ENCODE data around the gene ZNF540.

The ZNF540 gene
- 6.6 to 17.5 (median 10.5) reads per million in 3 donors for total RNA-seq

DNA sequence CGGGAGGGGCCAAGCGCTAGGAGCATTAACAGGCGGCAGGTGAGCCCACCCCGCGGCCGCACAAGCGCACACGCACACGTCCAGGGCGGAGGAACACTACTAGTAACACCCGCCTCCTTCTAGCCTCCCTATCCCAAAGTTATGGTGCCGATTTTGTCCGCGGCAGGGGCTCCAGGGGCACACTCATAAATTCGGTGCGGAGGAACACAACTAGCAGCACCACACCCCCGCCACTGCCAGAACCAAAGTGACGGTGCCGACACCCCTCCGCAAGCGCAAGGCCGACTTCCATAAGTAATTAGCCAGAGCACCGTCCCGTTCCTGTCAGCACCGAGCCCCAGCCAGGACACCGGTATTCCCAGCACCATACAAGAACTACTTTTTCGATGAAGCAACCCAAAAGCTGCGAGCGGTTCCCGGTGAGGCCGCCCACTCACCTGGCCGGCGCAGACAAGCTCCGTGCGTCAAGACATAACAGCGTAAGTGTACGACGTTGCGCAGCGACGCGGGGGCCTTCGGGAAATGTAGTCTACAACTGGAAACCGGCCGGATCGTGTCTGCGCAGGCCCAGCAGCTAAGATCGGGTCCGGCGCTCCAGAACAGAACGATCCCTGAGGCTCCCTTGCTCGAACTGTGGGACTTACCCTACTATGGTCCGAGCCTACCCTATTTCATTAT is at the start of gene ZNF540, which contains the start of gene ZNF571:
Gene ZNF540, plus strand, starts transcription at position 573 of the 678 bp plus-strand sequence. CDS start 3,572 bp downstream, outside the sequence.
Gene ZNF571, minus strand, starts transcription at position 489 of the 678 bp plus-strand sequence. CDS start 8,116 bp downstream, outside the sequence.
- peak within 1 kb of the TSS; percentile 71 for H3K4me3 ChIP-seq (ENCODE audit: insufficient read depth, low read depth, low read length, poor library complexity, severe bottlenecking)
- DNase-seq: peak; percentile 75 to 84 (median 82)
- H3K27ac ChIP-seq (ENCODE audit: insufficient read depth, low read length, poor library complexity, severe bottlenecking): peak within 1 kb of the TSS; percentile 93
- H3K4me1 ChIP-seq (ENCODE audit: control insufficient read depth, insufficient read depth, low read length, poor library complexity, severe bottlenecking): peaks cover 6% of the 10 kb centered on the region
- no peaks in the 10 kb centered on the region for H3K27me3 ChIP-seq (replicated peaks; ENCODE audit: control insufficient read depth, insufficient read depth, low read length, poor library complexity, severe bottlenecking)
- H3K36me3 ChIP-seq (ENCODE audit: control insufficient read depth, insufficient read depth, low read length): peaks cover 11% of the 10 kb centered on the region
- H3K9me3 ChIP-seq (ENCODE audit: control insufficient read depth, low read length): peaks cover 4% of the 10 kb centered on the region

DNA sequence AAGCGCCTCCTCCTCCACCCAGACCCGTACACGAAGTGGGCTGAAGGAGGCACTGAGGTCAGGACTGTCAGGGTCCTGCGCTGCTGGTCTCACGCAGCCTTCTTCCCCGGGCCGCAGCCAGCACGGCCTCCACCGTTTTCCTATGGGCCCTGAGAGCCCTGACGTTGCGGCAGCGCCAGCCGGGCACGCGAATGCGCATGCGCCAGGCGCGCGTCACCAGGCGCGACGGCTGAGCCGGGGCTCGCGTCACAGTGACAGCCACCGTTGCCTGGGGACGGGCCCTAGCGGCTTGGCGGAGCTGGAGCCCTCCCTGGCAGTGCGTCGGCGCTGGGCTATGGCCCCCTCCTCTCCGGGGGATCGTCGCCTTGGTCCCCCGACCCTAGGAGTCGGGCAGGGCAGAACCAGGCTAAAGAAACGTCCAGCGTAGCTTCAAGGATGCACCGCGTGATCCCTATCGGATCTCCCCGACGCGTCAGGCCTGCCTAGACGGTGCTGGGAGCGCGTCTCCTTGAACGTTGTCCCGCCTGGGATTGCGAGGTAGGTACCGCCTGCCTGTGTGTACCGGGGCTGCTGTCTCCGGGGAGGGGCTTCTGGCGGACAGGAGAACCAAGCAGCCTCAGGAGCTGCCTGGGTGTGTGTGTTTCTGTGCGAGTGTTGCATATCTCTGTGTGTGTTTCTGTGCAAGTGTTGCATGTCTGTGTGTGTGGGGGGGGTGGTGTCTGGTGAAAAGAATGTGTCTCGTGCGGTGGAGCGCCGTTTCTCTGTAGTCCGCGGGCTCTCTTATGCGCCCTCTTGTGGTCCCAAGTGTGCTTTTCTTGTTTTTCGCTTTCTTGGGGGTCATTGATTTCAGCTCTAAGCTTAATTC is 43.3 kb upstream of the ZNF540 start:
- no peaks in the 10 kb centered on the region for H3K36me3 ChIP-seq (ENCODE audit: control insufficient read depth, insufficient read depth, low read length)
- no peaks in the 10 kb centered on the region for H3K4me1 ChIP-seq (ENCODE audit: control insufficient read depth, insufficient read depth, low read length, poor library complexity, severe bottlenecking)
- peak overlapping the region; percentile 53 for H3K4me3 ChIP-seq (ENCODE audit: insufficient read depth, low read depth, low read length, poor library complexity, severe bottlenecking)
- peak; percentile 11 to 47 (median 36) for DNase-seq
- H3K9me3 ChIP-seq (ENCODE audit: control insufficient read depth, low read length): peaks cover 59% of the 10 kb centered on the region
- H3K27ac ChIP-seq (ENCODE audit: insufficient read depth, low read length, poor library complexity, severe bottlenecking): peak overlapping the region; percentile 43
- no peaks in the 10 kb centered on the region for H3K27me3 ChIP-seq (replicated peaks; ENCODE audit: control insufficient read depth, insufficient read depth, low read length, poor library complexity, severe bottlenecking)

DNA sequence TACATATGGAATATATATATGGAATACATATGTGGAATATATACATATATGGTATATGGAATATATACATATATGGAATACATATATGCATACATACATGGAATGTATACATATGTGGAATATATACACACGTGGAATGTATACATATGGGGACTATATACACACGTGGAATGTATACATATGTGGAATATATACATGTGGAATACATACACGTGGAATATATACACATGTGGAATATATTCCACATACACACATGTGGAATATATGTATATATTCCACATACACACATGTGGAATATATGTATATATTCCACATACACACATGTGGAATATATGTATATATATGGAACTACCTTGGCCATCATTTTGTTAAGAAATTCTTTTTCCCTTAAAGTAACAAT is 31.2 kb upstream of the ZNF540 start:
- Histone ChIP-seq H3K4me1 (ENCODE audit: control insufficient read depth, insufficient read depth, low read length, poor library complexity, severe bottlenecking) (no peaks in the 10 kb centered on the region), H3K27ac (ENCODE audit: insufficient read depth, low read length, poor library complexity, severe bottlenecking) (no peak overlapping the region), H3K9me3 (ENCODE audit: control insufficient read depth, low read length) (peaks cover 82% of the 10 kb centered on the region), H3K4me3 (ENCODE audit: insufficient read depth, low read depth, low read length, poor library complexity, severe bottlenecking) (no peak overlapping the region), H3K36me3 (ENCODE audit: control insufficient read depth, insufficient read depth, low read length) (peaks cover 24% of the 10 kb centered on the region), H3K27me3 (replicated peaks; ENCODE audit: control insufficient read depth, insufficient read depth, low read length, poor library complexity, severe bottlenecking) (no peaks in the 10 kb centered on the region)
- DNase-seq: no peak

DNA sequence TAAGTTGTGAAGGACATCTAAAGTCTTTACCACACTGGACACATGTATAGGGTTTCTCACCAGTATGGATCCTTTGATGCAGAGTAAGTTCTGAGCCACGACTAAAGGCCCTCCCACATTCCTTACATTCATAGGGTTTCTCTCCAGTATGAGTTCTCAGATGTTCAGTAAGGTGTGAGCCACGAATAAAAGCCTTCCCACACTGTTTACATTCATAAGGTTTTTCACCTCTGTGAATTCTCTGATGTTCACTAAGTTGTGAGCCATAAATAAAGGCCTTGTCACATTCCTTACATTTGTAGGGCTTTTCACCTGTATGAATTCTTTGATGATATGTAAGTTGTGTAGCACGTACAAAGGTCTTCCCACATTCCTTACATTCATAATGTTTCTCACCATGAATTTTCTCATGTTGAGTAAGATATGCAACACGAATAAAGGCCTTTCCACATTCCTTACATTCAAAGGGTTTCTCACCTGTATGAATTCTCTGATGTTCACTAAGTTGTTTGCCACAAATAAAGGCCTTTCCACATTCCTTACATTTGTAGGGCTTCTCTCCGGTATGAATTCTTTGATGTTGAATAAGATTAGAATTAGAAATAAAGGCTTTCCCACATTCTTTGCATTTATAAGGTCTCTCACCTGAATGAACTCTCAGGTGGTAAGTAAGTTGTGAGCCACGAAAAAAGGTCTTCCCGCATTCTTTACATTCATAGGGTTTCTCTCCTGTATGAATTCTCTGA is 29.9 kb upstream of the ZNF540 start:
- no peak overlapping the region for H3K27ac ChIP-seq (ENCODE audit: insufficient read depth, low read length, poor library complexity, severe bottlenecking)
- no peaks in the 10 kb centered on the region for H3K4me1 ChIP-seq (ENCODE audit: control insufficient read depth, insufficient read depth, low read length, poor library complexity, severe bottlenecking)
- DNase-seq: no peak
- no peaks in the 10 kb centered on the region for H3K27me3 ChIP-seq (replicated peaks; ENCODE audit: control insufficient read depth, insufficient read depth, low read length, poor library complexity, severe bottlenecking)
- no peak overlapping the region for H3K4me3 ChIP-seq (ENCODE audit: insufficient read depth, low read depth, low read length, poor library complexity, severe bottlenecking)
- peaks cover 77% of the 10 kb centered on the region for H3K9me3 ChIP-seq (ENCODE audit: control insufficient read depth, low read length)
- peaks cover 31% of the 10 kb centered on the region for H3K36me3 ChIP-seq (ENCODE audit: control insufficient read depth, insufficient read depth, low read length)

DNA sequence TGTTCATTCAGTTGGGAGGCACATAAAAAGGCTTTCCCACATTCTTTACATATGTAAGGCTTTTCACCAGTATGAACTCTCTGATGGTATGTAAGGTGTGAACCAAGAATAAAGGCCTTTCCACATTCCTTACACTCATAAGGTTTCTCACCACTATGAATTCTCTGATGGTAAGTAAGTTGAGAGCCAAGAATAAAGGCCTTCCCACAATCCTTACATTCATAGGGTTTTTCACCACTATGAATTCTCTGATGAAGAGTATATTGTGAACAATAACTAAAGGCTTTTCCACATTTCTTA is 29.4 kb upstream of the ZNF540 start:
- H3K4me1 ChIP-seq (ENCODE audit: control insufficient read depth, insufficient read depth, low read length, poor library complexity, severe bottlenecking): no peaks in the 10 kb centered on the region

DNA sequence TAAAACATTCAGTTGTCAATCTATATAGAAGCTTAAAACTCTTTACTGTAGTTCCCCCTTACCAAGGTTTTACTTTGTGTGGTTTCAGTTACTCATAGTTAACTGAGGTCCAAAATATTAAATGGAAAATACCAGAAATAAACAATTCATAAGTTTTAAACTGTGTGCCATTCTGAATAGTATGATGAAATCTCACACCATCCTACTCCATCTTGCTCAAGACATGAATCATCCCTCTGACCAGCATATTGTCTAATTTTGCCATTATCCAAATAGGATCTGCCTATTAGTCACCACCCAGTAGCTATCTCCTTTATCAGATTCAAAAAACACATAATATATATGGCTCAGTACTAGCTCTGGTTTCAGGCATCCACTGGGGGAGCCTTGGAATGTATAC is 22.5 kb upstream of the ZNF540 start:
- H3K9me3 ChIP-seq (ENCODE audit: control insufficient read depth, low read length): peaks cover 32% of the 10 kb centered on the region
- no peaks in the 10 kb centered on the region for H3K27me3 ChIP-seq (replicated peaks; ENCODE audit: control insufficient read depth, insufficient read depth, low read length, poor library complexity, severe bottlenecking)
- no peak overlapping the region for H3K27ac ChIP-seq (ENCODE audit: insufficient read depth, low read length, poor library complexity, severe bottlenecking)
- peaks cover 35% of the 10 kb centered on the region for H3K36me3 ChIP-seq (ENCODE audit: control insufficient read depth, insufficient read depth, low read length)
- H3K4me3 ChIP-seq (ENCODE audit: insufficient read depth, low read depth, low read length, poor library complexity, severe bottlenecking): no peak overlapping the region
- no peaks in the 10 kb centered on the region for H3K4me1 ChIP-seq (ENCODE audit: control insufficient read depth, insufficient read depth, low read length, poor library complexity, severe bottlenecking)
- no peak for DNase-seq

More for the DNA sequence above, 29.4 kb upstream of the ZNF540 start:
- Histone ChIP-seq H3K9me3 (ENCODE audit: control insufficient read depth, low read length) (peaks cover 81% of the 10 kb centered on the region), H3K4me3 (ENCODE audit: insufficient read depth, low read depth, low read length, poor library complexity, severe bottlenecking) (no peak overlapping the region), H3K27me3 (replicated peaks; ENCODE audit: control insufficient read depth, insufficient read depth, low read length, poor library complexity, severe bottlenecking) (no peaks in the 10 kb centered on the region), H3K27ac (ENCODE audit: insufficient read depth, low read length, poor library complexity, severe bottlenecking) (no peak overlapping the region), H3K36me3 (ENCODE audit: control insufficient read depth, insufficient read depth, low read length) (peaks cover 35% of the 10 kb centered on the region)
- DNase-seq: no peak

DNA sequence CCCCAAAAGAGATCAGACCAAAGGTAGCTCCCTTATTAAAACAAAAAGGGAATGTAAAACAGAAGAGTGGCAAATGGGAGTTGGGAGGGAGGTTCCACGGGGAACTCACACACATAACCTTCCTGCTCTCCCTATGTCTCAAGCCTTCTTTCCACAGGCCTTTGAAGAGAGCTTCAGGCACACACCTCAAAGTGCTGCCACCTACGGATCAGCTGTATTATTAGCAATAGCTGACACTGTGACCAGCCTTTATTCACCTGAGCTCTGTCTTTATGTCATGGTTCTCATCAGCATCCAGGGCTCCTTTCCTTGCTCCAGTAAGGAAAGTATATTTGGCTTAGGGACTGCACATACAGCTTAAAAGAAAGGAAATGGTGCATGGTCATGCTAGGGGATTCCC is 11.3 kb upstream of the ZNF540 start:
- H3K4me1 ChIP-seq (ENCODE audit: control insufficient read depth, insufficient read depth, low read length, poor library complexity, severe bottlenecking): no peaks in the 10 kb centered on the region
- H3K4me3 ChIP-seq (ENCODE audit: insufficient read depth, low read depth, low read length, poor library complexity, severe bottlenecking): no peak overlapping the region
- H3K27me3 ChIP-seq (replicated peaks; ENCODE audit: control insufficient read depth, insufficient read depth, low read length, poor library complexity, severe bottlenecking): no peaks in the 10 kb centered on the region
- no peak for DNase-seq
- H3K36me3 ChIP-seq (ENCODE audit: control insufficient read depth, insufficient read depth, low read length): peaks cover 81% of the 10 kb centered on the region
- H3K9me3 ChIP-seq (ENCODE audit: control insufficient read depth, low read length): peaks cover 14% of the 10 kb centered on the region
- no peak overlapping the region for H3K27ac ChIP-seq (ENCODE audit: insufficient read depth, low read length, poor library complexity, severe bottlenecking)

DNA sequence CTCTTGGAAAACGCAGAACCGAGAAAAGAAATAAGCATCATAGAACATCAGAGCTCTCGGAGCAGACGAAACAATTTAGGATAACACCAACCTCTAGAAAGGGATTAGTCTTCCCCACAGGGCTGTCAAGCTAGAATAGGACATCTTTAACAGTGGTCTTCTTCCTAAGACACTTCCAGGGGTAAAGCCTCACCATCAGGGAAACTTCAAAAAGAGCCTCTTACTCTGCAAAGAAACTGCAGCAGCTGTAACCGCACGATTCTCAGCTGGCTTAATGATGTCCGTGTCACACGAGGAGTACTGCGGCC is 726 bp upstream of the ZNF540 start:
- peak overlapping the region; percentile 71 for H3K4me3 ChIP-seq (ENCODE audit: insufficient read depth, low read depth, low read length, poor library complexity, severe bottlenecking)
- H3K27ac ChIP-seq (ENCODE audit: insufficient read depth, low read length, poor library complexity, severe bottlenecking): peak overlapping the region; percentile 93
- no peaks in the 10 kb centered on the region for H3K27me3 ChIP-seq (replicated peaks; ENCODE audit: control insufficient read depth, insufficient read depth, low read length, poor library complexity, severe bottlenecking)
- peaks cover 6% of the 10 kb centered on the region for H3K4me1 ChIP-seq (ENCODE audit: control insufficient read depth, insufficient read depth, low read length, poor library complexity, severe bottlenecking)
- peaks cover 7% of the 10 kb centered on the region for H3K36me3 ChIP-seq (ENCODE audit: control insufficient read depth, insufficient read depth, low read length)
- no peak for DNase-seq
- peaks cover 4% of the 10 kb centered on the region for H3K9me3 ChIP-seq (ENCODE audit: control insufficient read depth, low read length)

DNA sequence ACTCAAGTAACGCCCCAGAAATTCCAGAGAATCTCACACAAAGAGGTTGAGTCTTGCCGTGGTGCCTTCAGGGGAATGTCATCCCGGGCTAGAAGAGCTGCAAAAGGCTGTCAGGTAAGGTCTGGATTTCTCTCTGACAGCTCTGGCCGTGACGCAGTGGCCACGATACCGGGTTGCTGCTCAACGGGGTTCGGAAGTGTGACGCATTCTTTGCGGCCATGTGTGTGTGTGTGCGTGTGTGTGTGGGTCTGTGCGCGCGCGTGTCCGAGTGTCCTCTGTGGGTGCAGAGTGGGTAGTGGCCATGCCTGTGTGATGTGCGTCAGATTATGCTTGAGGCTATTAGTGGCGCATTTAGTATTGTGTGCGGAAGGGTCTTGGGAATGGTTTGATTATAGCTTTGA is 306 bp downstream of the ZNF540 start:
- Histone ChIP-seq H3K4me3 (ENCODE audit: insufficient read depth, low read depth, low read length, poor library complexity, severe bottlenecking) (peak overlapping the region; percentile 71), H3K27me3 (replicated peaks; ENCODE audit: control insufficient read depth, insufficient read depth, low read length, poor library complexity, severe bottlenecking) (no peaks in the 10 kb centered on the region), H3K4me1 (ENCODE audit: control insufficient read depth, insufficient read depth, low read length, poor library complexity, severe bottlenecking) (peaks cover 6% of the 10 kb centered on the region), H3K9me3 (ENCODE audit: control insufficient read depth, low read length) (peaks cover 4% of the 10 kb centered on the region), H3K36me3 (ENCODE audit: control insufficient read depth, insufficient read depth, low read length) (peaks cover 16% of the 10 kb centered on the region), H3K27ac (ENCODE audit: insufficient read depth, low read length, poor library complexity, severe bottlenecking) (peak overlapping the region; percentile 93)
- DNase-seq: peak; percentile 52 to 58 (median 55)
